Loucy (cell line): Measurements from ENCODE around the gene BRD4.

ENCODE experiments used
- CTCF ChIP-seq: fragments of 200-600 bp; sonication (generic); conservative IDR thresholded peaks from 2 replicates; pipeline ENCODE4 v1.5.1; 2014; ENCODE audit warnings: mild to moderate bottlenecking, antibody characterized with exemption, low read length
- EZH2phosphoT487 ChIP-seq: fragments of 200-600 bp; IDR thresholded peaks from 2 replicates; pipeline ENCODE4 v1.6.1; 2018; ENCODE audit warnings: antibody characterized with exemption, mild to moderate bottlenecking, moderate library complexity, borderline replicate concordance

GRCh38 chr19:15246198-15246481 is 86.2 kb downstream of the BRD4 start:
- TF ChIP-seq CTCF (no peak), EZH2phosphoT487 (no peak)
